Brain microvascular endothelial cell (primary cell): Measurements from ENCODE around the gene MRPS35.

Experiments
- DNase-seq: peaks from one replicate; pipeline ENCODE4 v3.0.0-alpha.2; 2020
- H3K27ac ChIP-seq: fragments of 250-450 bp; sonication (Bioruptor Pico); 2 replicates; pipeline ENCODE4 v1.5.1; 2020; ENCODE audit warnings: mild to moderate bottlenecking, moderate library complexity
- H3K27me3 ChIP-seq: fragments of 250-450 bp; sonication (Bioruptor Pico); replicated peaks from 2 replicates; pipeline ENCODE4 v1.5.1; 2020; ENCODE audit warnings: mild to moderate bottlenecking
- H3K36me3 ChIP-seq: fragments of 250-450 bp; sonication (Bioruptor Pico); replicated peaks from 2 replicates; pipeline ENCODE4 v1.5.1; 2020; ENCODE audit warnings: mild to moderate bottlenecking
- H3K4me3 ChIP-seq: 2 replicates; pipeline ENCODE4 v1.5.1; 2011; ENCODE audit warnings: low read depth, mild to moderate bottlenecking, control low read depth, low read length, moderate library complexity
- CTCF ChIP-seq: IDR thresholded peaks from 2 replicates; pipeline ENCODE4 v1.5.1; 2011; ENCODE audit warnings: low read depth, mild to moderate bottlenecking, moderate library complexity, low read length, control low read depth, inconsistent platforms; ENCODE audit errors: missing control alignments
- in situ Hi-C: cut with HindIII; loops from 2 replicates; pipeline ENCODE4 v1.10.0; 2017; ENCODE audit warnings: low sequenced_read_pairs, low pct_ligation_motif_present

The MRPS35 gene

GRCh38 chr12:27805238-27805637, 94.6 kb downstream of the MRPS35 start:
- Histone ChIP-seq H3K4me3 (no peak overlapping the region), H3K27ac (no peak overlapping the region), H3K27me3 (no peaks in the 10 kb centered on the region), H3K36me3 (no peaks in the 10 kb centered on the region)
- in situ Hi-C loops = no loop called here
- no peak for DNase-seq
- TF ChIP-seq CTCF = no peak
